NCI-H226 (cell line): ENCODE results near the gene CREB3L1.
A peak's percentile ranks its signal among the peaks of the same experiment; 100 is the strongest.

Experiments
- DNase-seq: peaks from one replicate; pipeline ENCODE4 v3.0.0-alpha.2; 2015

Gene CREB3L1, protein sequence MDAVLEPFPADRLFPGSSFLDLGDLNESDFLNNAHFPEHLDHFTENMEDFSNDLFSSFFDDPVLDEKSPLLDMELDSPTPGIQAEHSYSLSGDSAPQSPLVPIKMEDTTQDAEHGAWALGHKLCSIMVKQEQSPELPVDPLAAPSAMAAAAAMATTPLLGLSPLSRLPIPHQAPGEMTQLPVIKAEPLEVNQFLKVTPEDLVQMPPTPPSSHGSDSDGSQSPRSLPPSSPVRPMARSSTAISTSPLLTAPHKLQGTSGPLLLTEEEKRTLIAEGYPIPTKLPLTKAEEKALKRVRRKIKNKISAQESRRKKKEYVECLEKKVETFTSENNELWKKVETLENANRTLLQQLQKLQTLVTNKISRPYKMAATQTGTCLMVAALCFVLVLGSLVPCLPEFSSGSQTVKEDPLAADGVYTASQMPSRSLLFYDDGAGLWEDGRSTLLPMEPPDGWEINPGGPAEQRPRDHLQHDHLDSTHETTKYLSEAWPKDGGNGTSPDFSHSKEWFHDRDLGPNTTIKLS

DNA sequence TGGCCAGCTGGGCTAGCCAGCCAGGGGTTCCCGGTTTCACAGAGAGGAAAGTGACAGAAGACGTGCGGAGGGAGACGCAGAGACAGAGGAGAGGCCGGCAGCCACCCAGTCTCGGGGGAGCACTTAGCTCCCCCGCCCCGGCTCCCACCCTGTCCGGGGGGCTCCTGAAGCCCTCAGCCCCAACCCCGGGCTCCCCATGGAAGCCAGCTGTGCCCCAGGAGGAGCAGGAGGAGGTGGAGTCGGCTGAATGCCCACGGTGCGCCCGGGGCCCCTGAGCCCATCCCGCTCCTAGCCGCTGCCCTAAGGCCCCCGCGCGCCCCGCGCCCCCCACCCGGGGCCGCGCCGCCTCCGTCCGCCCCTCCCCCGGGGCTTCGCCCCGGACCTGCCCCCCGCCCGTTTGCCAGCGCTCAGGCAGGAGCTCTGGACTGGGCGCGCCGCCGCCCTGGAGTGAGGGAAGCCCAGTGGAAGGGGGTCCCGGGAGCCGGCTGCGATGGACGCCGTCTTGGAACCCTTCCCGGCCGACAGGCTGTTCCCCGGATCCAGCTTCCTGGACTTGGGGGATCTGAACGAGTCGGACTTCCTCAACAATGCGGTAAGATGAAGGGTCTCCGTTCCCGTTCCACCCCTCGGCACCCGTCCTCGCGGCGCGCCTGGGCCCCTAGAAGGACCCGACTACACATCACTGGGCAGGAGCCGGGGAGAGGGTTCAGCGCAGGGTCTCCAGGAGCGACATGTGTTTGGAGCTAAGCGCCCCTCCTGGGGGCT, at the start of gene CREB3L1:
Gene CREB3L1, plus strand, starts transcription at position 41 of the 765 bp plus-strand sequence. Its CDS starts 450 bp downstream, at position 491.
- no peak for DNase-seq

DNA sequence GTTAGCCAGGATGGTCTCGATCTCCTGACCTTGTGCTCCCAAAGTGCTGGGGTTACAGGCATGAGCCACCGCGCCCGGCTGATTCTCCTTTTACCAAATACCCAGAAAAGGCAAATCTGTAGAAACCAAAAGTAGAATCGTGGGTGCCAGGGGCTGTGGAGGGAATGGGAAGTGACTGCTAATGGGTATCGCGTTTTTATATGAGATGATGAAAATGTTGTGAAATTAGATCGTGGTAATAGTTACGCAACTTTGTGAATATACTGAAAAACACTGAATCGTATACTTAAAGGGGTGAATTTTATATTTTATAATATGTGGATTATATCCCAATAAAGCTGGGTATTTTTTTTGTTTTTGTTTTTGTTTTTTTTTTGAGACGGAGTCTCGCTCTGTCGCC, 48.2 kb upstream of the CREB3L1 start:
- no peak for DNase-seq

DNA sequence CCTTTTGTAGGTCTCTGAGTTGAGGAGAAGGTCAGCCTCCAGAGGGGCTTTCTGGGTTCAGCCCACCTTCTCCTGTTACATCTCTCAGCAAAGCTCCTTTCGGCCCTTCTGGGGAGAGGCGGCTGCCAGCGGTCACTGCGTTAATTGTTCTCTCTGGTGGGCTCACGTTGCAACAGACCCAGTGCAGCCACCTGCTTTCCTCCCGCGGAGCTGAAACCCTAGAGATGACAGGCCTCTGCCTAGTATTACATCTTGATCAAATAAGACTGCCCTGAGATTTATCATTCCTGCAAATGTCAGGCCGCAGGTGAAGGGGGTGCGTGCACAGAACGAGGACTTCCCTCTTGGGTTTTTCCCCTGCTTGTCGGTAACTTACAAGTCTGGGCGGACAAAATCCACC, 43.2 kb upstream of the CREB3L1 start:
- DNase-seq: no peak

DNA sequence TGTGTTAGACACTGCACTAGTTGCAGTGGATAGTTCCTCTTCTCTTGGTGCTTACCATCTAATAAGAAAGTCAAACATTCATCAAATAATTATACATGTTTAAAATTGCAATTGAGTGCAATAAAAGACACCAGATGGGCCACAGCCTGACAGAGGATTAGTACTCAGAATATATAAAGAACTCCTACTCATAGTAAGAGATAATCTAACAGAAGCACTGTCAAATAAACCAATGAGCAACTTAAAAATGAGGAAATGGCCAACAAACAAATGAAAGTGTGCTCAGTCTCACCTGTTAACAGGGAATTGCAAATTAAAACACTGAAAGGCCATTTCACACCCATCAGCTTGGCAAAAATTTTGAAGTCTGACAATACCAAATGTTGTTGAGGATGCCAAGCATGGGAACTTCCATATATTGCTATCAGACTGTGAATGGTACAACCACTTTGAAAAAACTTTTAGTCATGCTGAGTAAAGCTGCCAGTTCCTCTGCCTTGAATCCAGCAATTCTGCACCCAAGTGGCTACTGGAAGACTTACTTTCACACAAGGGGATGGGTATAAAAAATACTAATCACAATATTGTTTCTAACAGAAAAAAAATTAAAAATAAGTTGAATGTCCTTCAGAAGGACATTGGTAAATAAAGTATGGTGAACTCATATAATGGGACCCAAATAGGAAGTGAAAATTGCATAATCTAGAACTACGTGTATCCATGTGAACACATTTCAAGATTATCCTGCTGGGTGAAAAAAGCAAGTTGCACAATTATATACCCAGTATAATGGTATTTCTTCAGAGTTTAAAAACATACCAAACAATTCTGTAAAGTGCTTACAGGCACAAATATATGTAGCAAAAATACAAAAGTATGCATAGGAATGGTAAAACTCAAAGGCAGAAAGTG, 41.4 kb upstream of the CREB3L1 start:
- peak; percentile 32 for DNase-seq

DNA sequence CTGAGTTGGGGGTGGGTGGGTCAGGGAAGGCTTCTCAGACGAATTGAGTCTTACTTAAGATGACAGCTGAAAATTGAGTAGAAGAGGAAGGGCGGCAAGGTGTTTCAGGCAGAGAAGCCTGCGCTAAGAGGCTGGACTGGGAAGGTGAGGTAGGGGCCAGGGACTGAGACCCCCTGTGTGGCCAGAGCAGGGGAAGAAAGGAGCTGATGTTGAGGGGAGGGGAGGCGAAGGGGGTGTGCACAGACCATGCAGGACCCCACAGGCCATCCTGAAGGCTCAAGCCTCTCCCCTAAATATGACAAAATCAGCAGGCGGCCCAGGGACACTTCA, 40.6 kb upstream of the CREB3L1 start:
- no peak for DNase-seq

DNA sequence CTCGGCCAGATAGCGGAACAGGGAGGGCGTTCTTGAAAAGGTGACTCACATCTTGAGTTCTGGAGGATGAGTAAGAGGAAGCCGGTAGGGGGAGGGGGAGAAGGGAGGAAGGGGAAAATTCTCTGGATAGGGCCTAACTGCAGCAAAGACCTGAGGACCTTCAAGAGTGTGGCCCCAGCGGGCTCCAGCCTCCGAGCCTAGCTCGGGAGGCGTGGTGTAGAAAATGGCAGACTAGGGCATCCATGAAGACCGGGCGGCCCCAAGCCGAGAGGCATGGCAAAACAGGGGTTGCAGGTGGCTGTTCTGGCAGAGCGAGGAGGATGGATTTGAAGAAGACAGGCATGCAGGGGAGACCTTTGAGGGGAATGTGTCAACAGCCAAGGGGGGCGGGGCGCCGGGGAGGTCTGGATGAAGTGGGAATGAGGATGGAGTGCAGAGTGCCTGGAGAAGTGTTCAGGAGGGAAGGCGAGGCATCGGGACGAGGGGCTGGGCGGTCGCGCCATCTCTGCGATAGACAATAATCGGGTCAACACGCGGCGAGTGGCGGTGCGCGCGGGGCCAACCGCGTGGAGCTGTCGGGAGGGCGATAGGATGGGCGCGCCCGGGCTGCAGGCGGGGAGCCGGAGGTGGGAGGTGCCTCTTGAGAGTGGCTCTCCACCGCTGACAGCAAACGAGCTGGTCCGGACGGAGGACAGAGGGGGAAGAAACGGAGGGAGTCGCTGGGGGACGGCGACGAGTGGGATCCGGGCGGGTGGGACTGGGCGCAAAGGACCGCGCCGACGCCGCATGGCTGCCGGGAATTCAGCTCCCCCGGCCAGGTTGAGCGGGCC, 40.0 kb upstream of the CREB3L1 start:
- DNase-seq: peak; percentile 87

DNA sequence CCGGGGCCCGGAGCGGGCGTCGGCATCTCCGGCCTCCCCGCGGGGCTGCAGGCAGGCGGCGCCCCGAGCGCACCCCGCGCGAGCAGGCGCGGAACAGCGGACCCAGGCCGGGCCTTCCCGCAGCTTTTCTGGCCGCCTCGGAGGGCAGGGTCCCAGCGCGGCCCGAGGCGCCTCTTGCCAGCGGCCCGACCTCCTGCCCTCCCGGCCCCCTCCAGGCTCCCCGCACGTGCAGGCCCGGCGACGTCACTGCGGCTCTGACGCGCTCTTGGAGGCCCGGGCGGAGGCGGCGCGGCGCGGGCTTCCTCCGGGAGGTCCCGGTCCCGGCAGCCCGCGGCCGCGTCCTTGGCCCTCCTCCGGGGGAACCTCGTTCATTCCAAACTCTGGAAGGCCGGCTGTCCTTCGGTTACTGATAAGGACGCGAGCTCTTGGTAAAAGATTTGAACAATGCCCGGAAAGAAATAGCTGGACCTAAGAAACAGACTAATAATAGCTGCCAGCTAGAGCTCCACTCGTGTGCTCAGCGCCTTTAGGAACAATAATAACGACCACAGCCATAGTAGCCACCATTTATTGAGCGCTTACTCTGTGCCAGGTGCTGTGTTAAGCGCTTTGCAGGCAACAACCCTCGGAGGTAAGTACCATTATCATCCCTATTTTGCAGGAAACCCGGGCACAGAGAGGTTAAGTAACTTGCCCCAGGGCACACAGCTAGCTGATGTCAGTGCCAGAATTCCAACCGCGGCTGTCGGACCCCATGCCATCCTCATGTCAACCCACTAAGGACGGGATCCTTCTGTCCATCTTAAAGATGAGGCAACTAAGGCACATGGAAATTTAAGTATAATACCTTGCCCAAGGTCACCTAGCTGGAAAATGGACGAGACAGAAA, 39.1 kb upstream of the CREB3L1 start:
- DNase-seq: peak; percentile 47

DNA sequence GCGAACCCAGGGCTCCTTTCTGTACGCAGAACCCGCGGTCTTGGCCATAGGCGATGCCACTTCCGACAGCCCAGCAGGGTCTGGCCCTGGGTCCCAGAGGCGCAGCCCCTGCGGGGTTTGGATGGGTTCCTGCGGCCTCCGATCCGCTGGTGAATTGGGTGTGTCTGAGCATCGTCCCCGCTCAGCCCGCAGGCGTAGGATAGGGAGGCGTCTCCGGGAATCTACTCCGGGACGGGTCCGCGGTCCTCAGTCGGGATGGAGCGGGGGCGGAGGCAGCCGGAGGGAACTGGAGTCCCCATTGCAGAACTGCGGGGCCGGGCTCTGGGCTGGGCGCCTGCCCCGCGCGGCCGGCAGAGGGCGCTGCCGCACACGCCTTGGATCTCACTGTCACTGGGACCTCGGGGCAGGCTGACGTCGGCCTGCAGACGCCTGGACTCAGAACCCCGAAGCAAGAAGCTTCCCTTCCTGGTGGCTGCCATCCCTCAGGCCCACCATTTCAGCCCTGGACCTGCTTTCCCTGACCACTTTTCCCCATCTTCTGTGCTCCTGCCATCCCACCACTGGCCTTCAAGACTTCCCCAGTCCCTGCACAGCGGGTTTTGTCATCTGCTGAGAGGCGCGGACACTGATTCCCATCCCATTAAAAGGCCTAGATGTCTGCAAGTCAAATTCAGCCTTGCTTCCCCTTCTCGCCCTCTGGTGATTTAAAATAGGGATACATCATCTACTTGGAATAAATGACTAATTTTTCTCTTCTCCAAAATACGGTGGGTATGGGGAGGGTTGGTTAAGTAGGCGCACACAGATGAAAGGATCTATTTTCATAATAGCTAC, 38.3 kb upstream of the CREB3L1 start:
- peak; percentile 81 for DNase-seq

DNA sequence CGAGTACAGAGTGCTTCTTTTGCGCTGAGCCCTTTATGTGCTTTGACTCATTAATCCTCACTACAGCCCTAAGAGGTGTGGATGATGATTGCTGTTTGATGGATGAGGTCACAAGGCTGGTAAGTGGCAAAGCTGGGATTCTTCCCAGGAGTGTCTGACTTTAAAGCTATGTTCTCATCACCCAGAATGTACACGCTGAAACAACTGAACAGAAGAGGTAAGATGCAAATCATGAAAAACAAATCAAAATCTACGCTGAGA, 37.7 kb upstream of the CREB3L1 start:
- DNase-seq: peak; percentile 64

DNA sequence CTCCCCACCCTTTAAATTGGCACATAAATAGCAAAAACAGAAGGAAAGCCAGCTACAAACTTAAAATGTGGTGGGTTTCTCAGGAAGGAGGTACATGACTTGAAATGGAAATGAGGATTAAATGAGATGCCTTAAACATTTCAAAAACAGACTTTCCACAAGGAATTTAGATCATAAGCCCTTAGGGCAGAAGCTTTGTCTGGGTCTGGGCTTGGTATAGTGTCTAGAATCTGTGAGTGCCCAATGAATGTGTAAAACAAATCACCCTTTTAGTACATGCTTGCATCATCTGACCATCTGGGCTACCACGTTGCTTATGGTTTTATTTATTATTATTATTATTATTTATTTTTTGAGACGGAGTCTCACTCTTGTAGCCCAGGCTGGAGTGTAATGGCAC, 37.1 kb upstream of the CREB3L1 start:
- no peak for DNase-seq

DNA sequence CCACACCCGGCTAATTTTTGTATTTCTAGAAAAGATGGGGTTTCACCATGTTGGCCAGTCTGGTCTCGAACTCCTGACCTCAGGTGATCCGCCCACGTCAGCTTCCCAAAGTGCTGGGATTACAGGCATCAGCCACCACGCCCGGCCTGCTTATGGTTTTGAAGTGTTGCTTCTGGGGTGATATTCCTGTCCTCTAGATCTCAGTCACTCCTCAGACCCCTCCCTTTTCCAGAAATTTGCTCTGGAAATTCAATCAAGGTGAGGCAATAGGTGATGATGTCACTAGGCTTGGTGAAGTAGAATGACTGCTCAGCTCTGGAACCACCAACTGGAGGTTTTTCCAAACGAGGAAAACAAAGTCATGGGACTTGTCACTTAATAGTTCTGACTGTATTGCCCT, 36.6 kb upstream of the CREB3L1 start:
- DNase-seq: no peak

DNA sequence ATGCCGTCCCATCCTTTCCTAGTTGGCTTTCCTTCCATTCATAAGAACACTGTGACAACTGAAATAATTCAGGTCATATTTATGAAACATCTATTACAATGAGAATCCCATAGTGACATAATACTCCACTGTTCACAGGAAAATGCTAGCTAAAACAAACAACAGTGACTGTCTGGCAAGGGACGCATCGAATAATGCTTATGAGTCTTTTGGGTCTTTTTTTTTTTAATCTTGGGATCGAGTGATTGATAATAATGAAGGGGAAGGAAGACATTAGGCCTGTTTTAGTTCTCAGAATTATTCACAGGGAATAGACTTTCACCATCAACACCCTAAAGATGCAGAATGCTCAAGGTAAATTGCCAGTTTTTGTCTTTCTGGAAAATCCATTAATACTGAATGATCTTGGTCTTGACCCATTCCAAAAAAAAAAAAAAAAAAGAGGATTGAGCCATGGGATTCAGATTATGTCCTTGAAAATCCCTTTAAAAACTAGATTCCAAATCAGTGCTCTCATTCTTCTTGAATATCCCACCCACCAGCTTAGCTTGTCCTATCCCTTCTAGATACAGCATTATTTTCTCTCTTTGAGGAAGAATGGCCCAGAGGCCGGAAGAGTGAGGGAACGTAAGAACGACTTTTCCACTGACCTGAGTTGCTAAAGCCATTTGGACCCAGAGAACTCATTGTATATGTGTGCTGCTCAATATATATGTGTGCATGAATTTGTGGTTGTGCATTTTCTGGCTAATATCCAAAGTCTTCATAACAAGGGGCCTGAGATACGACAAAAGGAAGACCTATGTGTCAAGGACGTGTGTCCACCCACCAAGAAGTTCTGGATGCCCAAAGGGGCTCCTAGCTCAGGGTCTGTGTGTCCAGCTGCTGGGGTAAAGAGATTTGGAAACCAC, 35.2 kb upstream of the CREB3L1 start:
- no peak for DNase-seq

DNA sequence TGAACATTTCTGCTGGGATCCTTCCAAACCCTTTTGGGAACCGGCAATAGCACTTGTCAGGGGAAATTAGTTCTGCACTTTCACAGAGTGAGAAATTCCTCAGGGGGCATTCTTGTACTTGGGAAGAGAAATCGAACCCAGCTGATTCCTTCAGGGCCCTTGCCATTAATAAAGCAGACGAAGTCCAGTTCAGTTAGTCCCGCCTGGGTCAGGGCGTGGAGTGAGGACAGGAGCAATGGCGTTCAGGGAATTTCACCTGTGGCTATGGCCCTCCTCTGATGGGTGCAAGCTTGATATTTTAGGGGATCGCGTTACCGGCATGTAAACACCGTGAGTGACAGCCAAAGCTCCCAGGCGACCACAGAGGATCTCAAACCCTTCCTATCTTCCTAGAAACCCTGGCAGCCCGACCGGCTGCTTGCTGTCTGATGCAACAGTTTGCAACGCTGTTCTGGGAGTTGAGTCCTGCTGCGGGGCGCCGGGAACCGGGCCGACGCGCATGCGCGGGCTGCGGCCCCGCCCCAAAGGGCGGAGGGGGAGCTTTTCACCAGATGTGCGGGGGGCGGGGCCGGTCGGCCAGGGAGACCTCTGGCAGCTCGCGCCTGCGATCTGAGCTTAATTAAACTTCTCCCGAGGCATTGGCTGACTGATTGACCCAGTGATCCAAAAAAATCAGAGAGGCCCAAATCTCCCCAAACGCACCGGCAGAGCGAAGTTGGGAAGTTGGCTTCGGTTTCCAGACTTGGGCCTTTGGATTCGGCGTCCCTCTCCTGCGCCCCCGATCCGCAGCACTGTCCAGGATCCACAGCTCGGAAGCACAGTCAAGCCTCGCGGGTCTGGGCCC, 34.3 kb upstream of the CREB3L1 start:
- peak; percentile 87 for DNase-seq

DNA sequence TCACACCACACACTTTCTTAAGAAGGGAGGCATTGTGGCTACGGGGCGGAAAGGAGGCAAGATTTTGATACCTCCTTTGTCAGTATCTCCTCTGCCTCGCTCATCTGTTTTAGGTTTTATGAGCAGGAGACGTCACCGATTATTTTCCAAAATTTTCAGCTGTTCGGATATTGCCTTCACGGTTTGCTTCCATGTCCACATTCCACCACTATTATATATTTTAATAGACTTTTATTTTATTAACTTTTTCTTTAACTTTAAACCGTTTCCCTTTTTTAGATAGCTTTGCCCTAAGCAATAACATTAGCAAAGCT, 33.7 kb upstream of the CREB3L1 start:
- no peak for DNase-seq

DNA sequence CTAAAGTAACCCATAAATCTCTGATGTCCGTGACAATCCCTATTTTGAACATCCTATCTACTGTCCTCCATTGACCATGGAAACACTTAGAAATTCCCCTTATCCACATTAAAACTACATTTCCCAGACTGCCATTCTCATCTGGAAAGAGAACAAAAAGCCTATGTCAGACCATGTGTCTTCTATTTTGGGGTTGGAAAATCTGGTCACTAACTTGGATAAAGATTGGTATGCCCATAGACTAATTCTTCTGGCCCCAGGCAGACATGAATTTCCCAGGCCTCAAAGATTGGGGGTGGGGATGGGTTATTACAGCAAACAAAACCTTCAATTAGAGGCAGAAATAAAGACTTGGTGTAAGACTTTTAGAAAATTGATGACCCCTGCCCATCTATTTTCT, 30.9 kb upstream of the CREB3L1 start:
- no peak for DNase-seq

DNA sequence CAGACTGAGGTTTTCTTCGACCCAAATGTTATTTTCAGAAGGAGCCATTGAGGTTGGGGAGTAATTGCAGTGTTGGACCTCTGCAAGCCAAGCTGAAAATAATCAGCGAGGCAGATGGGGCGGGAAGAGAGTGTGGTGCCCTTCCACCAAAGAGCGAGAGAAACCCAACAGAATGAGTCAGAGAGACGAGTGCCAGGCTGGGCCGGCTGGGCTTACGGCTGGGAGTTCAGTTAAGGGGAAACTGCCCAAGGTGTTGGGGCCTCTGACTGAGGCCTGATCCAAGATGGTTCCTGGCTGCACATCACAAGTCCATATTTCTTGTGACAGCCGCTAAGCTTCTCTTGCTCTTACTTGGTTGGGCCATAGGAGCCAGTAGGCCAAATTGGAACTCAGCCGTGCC, 30.4 kb upstream of the CREB3L1 start:
- DNase-seq: peak; percentile 81

DNA sequence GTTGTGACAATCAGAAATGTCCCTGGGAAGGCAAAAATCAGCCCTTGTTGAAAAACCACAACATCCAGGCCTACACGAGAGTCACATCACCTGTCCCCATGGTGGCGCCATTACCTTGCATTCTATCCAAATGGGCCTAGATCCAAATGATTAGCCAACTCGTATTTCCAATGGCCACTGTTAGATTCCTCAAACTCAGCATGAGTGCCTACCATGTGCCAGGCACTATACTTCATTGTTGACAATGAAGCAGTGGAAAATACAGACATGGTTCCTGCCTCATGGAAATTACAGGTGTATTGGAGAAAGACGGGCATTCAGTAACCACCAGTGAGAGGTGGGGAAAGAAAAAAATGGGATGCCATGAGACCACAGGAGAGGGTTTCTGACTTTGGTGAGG, 29.8 kb upstream of the CREB3L1 start:
- peak; percentile 53 for DNase-seq

DNA sequence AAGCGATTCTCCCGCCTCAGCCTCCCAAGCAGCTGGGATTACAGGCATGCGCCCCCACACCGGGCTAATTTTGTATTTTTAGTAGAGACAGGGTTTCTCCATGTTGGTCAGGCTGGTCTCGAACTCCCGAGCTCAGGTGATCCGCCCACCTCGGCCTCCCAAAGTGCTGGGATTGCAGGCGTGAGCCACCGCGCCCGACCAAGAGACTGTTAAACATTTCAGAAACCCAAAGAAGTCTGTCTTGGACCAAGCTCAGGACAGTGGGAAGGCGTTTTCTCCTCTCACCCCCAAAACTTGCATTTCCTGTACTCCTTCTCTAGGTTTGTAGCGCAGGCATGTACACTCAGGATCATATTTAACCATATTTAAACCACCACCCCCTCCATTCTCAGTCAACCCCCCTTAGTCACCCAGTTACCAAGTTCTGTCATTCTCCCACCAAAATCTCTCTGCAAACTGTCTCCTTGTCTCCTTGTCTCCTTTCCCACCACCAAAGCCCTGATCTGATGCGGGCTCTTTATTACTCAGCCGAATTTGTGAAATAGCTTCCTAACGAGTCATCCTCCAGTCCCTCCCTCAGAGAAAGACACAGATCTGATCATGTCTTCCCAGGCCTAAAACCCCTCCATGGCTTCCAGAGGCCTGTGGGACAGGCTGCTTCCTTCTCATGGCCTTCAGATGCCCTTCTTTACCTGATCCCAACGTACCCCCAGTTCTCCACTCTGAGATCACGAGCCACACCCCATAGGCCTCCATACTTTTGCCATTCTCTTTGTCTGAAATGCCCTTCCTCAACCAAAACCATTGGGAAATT, 29.0 kb upstream of the CREB3L1 start:
- peak; percentile 93 for DNase-seq
